ENCODE results near the gene TSC1.

DNA sequence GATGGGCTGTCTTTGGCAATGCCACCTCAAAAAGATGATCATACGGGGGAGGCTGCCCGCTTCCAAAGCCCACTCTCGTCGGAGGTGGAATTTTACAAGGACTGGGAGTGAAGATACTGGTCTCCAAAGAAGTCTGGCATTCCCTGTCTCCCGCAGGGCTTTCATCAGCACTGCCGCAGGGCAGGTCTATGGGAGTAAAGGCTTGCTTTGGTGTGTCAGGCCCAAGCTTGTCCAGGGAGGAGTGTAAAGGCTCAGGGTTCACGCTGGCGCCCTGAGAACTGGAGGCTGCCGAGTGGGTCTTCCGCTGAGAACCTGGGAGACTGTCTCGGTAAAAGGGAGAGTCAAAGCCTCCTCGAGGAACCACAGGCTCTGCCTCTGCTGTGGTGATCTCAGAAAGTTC is 38.7 kb downstream of the TSC1 start:
- TF ChIP-seq, protein P1, sequence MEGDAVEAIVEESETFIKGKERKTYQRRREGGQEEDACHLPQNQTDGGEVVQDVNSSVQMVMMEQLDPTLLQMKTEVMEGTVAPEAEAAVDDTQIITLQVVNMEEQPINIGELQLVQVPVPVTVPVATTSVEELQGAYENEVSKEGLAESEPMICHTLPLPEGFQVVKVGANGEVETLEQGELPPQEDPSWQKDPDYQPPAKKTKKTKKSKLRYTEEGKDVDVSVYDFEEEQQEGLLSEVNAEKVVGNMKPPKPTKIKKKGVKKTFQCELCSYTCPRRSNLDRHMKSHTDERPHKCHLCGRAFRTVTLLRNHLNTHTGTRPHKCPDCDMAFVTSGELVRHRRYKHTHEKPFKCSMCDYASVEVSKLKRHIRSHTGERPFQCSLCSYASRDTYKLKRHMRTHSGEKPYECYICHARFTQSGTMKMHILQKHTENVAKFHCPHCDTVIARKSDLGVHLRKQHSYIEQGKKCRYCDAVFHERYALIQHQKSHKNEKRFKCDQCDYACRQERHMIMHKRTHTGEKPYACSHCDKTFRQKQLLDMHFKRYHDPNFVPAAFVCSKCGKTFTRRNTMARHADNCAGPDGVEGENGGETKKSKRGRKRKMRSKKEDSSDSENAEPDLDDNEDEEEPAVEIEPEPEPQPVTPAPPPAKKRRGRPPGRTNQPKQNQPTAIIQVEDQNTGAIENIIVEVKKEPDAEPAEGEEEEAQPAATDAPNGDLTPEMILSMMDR (IDR thresholded peaks at IDR 0.05), result no peak
- TF ChIP-seq EP300 (IDR thresholded peaks at IDR 0.05) (no peak), POLR2A (IDR thresholded peaks at IDR 0.05) (no peak)
